ENCODE results near the gene RPS15A.

- no peak for TF ChIP-seq POLR2A (IDR thresholded peaks at IDR 0.05)
- TF ChIP-seq CTCF (IDR thresholded peaks at IDR 0.05), result no peak
Observed at GRCh38 chr16:18788828-18789514, 1.2 kb downstream of the RPS15A start.
